HepG2 (cell line): Measurements from ENCODE around the gene VARS2.

Source experiments
- ARID3A ChIP-seq: IDR thresholded peaks from 2 replicates; pipeline ENCODE4 v1.6.1; 2012; ENCODE audit warnings: low read depth, low read length, improper control_type of control experiment
- BRCA1 ChIP-seq: sonication (generic); formaldehyde crosslinking; IDR thresholded peaks from 2 replicates; pipeline ENCODE4 v1.4.0; 2020; ENCODE audit warnings: missing genetic modification reagents
- BRD4 ChIP-seq: sonication (generic); formaldehyde crosslinking; IDR thresholded peaks from 2 replicates; pipeline ENCODE4 v1.4.0; 2020; ENCODE audit warnings: missing genetic modification reagents
- HHEX ChIP-seq: IDR thresholded peaks from 2 replicates; pipeline ENCODE4 v1.6.1; 2016; ENCODE audit warnings: control low read depth
- NONO ChIP-seq, 2 experiments: fragments of 450-650 bp in 1 of 2; sonication (generic) in 1 of 2; formaldehyde crosslinking in 1 of 2; IDR thresholded peaks in 1 of 2; conservative IDR thresholded peaks in 1 of 2; 2 replicates each; pipeline versions ENCODE4 v1.6.1 to v1.8.0; 2017 to 2022; ENCODE audit warnings: mild to moderate bottlenecking in 1 of 2, missing genetic modification reagents in 1 of 2, moderate library complexity in 1 of 2
- PAF1 ChIP-seq: IDR thresholded peaks from 2 replicates; pipeline ENCODE4 v1.6.1; 2016; ENCODE audit warnings: missing genetic modification reagents, missing compliant biosample characterization
- SRF ChIP-seq: IDR thresholded peaks from 2 replicates; pipeline ENCODE4 v1.6.1; 2011; ENCODE audit warnings: mild to moderate bottlenecking, low read depth, low read length, moderate library complexity
- TBL1XR1 ChIP-seq: fragments of 150-350 bp; IDR thresholded peaks from 2 replicates; pipeline ENCODE4 v1.6.1; 2014; ENCODE audit warnings: borderline replicate concordance, low read length; ENCODE audit not compliant: partially characterized antibody
- ZNF597 ChIP-seq: sonication (generic); formaldehyde crosslinking; IDR thresholded peaks from 2 replicates; pipeline ENCODE4 v1.5.0; 2020; ENCODE audit warnings: missing genetic modification reagents
- ZNF770 ChIP-seq: sonication (generic); formaldehyde crosslinking; IDR thresholded peaks from 2 replicates; pipeline ENCODE4 v1.5.0; 2020; ENCODE audit warnings: mild to moderate bottlenecking, missing genetic modification reagents
- ZZZ3 ChIP-seq: sonication (generic); formaldehyde crosslinking; IDR thresholded peaks from 2 replicates; pipeline ENCODE4 v1.4.0; 2020; ENCODE audit warnings: missing genetic modification reagents, mild to moderate bottlenecking, borderline replicate concordance
- TF ChIP-seq, protein P1 (sequence below): sonication (generic); formaldehyde crosslinking; IDR thresholded peaks from 2 replicates; pipeline ENCODE4 v1.5.0; 2020; ENCODE audit warnings: mild to moderate bottlenecking, missing genetic modification reagents, moderate library complexity

GRCh38 chr6:30914076-30914853, at the start of gene VARS2:
- TF ChIP-seq PAF1 (CRISPR knock-in tag) (no peak; the same call in 1 of the 2 replicates), ZZZ3 (CRISPR knock-in tag) (peak; percentile 87; the same call in 1 of the 2 replicates), ZNF597 (CRISPR knock-in tag) (0 out of 2 replicates have a peak, but pooled peaks have one; percentile 66), SRF (no peak), BRCA1 (CRISPR knock-in tag) (peak; percentile 76; the same call in 1 of the 2 replicates), NONO (IDR thresholded peaks at IDR 0.05) (no peak), NONO (CRISPR knock-in tag; conservative IDR thresholded peaks at IDR 0.05) (peak; percentile 99), ARID3A (0 out of 2 replicates have a peak, but pooled peaks have one; percentile 30), HHEX (CRISPR knock-in tag) (no peak), BRD4 (peak; percentile 97), ZNF770 (peak; percentile 83), TBL1XR1 (no peak)
- TF ChIP-seq, protein P1, sequence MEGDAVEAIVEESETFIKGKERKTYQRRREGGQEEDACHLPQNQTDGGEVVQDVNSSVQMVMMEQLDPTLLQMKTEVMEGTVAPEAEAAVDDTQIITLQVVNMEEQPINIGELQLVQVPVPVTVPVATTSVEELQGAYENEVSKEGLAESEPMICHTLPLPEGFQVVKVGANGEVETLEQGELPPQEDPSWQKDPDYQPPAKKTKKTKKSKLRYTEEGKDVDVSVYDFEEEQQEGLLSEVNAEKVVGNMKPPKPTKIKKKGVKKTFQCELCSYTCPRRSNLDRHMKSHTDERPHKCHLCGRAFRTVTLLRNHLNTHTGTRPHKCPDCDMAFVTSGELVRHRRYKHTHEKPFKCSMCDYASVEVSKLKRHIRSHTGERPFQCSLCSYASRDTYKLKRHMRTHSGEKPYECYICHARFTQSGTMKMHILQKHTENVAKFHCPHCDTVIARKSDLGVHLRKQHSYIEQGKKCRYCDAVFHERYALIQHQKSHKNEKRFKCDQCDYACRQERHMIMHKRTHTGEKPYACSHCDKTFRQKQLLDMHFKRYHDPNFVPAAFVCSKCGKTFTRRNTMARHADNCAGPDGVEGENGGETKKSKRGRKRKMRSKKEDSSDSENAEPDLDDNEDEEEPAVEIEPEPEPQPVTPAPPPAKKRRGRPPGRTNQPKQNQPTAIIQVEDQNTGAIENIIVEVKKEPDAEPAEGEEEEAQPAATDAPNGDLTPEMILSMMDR (CRISPR knock-in tag), result peak; percentile 81
